GM18517 (cell line): Measurements from ENCODE around the gene USP11.

Experiments
- ATAC-seq: cut with Tn5 transposase; IDR thresholded peaks from one replicate; pipeline ENCODE4 v1.9.1; 2021; ENCODE audit warnings: mild to moderate bottlenecking, moderate library complexity; ENCODE audit not compliant: unreplicated experiment

The USP11 gene

DNA sequence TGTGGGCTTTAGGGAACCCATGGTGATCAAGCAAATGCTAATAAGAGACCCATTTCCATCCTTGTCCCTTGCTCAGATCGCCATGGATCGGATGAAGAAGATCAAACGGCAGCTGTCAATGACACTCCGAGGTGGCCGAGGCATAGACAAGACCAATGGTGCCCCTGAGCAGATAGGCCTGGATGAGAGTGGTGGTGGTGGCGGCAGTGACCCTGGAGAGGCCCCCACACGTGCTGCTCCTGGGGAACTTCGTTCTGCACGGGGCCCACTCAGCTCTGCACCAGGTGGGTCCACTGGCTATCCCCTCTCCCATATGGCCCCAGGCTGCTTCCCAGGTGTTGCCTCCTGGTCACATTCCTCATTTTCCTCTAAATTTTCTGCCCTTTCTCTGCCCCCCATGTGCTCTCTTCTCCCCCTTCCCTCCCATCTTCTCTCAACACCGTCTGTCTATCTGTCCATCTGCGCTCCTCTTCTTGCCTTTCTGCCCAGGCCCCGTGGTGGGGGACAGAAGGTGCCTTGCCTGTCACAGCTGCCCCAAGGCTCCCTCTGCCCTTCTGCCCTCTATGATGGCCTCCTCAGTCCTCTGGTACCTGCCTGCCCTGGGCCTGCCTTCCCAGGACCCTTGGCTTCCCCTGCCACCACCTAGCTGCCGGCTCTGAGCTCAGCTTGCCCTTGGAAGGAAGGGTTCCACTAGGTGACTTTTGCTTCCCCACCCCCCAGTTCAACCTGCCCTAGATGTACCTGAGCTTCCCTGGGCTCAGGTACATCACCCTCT lies 9.1 kb upstream of the USP11 start:
- ATAC-seq = no peak

GRCh38 chrX:47224266-47224895 lies 8.4 kb upstream of the USP11 start:
- ATAC-seq = no peak

DNA sequence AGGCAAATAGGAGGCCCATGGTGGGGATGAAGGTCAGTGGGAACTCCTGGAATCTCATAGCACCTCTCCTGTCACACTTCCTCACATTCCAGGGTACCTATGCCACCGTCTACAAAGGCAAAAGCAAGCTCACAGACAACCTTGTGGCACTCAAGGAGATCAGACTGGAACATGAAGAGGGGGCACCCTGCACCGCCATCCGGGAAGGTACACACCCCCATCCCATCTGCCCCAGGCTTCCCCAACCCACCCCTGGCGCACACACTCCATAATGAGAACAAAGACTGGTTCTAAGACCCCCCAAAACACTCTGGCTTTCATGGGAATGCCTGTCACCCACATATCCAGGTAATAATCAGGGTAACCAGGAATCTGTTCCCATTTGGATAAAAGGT lies 7.9 kb upstream of the USP11 start:
- no peak for ATAC-seq

DNA sequence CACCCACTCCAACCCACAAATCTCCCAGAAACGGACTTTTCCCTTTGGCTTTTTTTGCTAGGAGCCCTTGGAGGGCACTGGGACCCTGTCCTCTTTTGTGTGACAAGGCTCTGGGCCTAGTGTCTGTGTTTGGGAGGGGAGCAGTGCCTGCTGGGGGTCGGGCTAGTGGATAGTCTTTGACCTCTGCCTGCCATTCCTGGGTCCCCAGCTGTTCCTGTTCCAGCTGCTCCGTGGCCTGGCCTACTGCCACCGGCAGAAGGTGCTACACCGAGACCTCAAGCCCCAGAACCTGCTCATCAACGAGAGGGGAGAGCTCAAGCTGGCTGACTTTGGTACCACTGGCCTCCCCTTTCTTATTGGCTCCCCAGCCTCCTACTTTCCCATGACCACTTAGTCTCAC lies 6.7 kb upstream of the USP11 start:
- no peak for ATAC-seq

DNA sequence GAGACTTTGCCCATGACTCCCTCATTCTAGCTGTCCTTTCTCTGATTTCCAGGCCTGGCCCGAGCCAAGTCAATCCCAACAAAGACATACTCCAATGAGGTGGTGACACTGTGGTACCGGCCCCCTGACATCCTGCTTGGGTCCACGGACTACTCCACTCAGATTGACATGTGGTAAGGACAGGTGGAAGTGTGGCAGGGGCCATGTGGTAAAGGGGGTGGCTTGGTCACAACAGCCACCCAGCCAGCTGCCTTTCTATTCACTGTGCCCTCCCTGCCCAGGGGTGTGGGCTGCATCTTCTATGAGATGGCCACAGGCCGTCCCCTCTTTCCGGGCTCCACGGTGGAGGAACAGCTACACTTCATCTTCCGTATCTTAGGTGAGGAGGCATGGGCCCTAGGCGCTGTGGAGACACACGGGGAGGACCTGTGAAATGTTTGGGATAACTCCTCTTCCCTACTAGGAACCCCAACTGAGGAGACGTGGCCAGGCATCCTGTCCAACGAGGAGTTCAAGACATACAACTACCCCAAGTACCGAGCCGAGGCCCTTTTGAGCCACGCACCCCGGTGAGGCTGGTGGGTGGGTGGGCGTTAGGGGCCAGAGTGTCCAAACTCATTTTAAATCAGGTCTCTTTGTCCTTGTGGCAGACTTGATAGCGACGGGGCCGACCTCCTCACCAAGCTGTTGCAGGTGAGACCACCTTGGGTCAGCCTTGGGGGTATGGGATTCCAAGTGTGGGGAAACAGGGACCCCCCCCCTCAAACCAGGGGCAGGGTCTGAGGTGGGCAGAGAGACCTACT lies 6.1 kb upstream of the USP11 start:
- no peak for ATAC-seq

- ATAC-seq = no peak
These were observed 5.5 kb upstream of the USP11 start for GRCh38 chrX:47227334-47227583.

- no peak for ATAC-seq
These were observed 4.1 kb upstream of the USP11 start for GRCh38 chrX:47228550-47229270.

- no peak for ATAC-seq
These were observed 3.4 kb upstream of the USP11 start for GRCh38 chrX:47229427-47229826.

- no peak for ATAC-seq
These were observed 2.5 kb upstream of the USP11 start for GRCh38 chrX:47230136-47230868.

DNA sequence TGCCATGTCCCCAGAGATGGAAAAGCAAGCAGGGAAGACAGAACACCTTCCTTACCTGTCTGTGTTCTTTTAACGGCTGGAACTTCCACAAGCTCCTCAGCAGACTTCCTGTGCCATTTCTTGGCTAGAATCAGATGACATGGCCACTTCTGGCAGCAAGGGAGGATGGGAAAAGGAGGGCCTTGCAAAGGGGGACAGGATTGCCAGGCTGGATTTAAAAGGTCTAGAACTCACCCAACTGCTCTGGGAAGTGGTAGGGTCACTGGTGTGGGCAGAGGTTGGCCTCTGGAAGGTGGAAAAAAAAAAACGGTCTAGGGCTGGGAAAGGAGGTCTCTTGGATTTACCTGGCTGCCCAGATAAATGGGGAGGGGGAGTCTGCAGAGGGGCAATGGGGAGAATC lies 1.6 kb upstream of the USP11 start:
- ATAC-seq = no peak

GRCh38 chrX:47232197-47232802 lies 509 bp upstream of the USP11 start:
- ATAC-seq = no peak

DNA sequence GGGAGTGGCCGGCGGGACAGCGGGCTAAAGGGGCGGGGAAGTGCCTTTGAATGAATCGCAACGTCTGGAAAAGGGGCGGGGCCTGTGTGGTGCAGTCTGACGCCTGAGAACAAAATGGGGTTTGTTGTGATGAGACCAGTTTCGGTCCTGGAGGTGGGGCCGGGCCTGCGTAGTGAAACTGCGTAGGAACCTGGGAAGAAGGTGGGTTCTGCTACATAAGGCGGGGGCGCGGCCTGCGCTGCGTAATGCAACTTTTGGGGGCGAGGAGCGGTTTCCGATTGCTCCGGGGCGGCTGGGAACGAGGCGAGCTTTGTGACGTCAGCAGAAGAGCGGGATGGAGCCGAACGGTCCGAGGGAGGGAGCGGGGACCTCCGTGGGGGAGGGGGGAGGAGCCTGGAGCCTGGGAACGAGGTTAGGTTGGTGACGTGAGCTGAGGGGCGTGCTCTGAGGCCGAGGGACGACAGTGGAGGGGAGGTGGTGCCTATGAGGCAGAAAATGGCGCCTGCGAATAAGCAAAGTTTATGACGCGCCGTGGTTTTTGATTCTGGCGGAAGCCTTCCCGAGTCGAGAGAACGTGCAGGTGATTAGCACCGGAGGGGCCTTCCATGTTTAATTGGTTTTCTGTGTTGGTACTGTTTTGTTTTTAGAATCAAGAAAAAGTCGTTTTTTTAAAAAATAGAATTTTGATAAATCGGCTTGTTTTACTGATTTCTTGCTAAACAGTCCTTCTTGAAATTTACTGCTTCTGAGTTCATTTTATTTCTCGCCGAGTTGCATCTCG lies 714 bp downstream of the USP11 start:
- peak; percentile 86 for ATAC-seq

DNA sequence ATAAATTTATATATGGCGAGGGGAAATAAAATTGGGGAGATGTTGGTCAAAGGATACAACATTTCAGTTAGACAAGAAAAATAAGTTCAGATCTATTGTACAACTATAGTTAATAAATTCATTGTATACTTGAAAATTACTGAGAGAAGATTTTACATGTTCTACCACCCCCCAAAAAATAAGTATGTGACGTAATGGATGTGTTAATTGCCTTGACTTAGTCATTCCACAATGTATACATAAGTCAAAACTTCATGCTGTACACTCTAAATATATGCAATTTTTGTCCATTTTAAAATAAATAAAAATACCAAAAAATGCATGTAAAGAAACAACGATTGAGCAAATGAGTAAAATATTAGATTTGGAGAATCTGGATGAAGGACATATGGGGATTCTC lies 1.8 kb downstream of the USP11 start:
- no peak for ATAC-seq

DNA sequence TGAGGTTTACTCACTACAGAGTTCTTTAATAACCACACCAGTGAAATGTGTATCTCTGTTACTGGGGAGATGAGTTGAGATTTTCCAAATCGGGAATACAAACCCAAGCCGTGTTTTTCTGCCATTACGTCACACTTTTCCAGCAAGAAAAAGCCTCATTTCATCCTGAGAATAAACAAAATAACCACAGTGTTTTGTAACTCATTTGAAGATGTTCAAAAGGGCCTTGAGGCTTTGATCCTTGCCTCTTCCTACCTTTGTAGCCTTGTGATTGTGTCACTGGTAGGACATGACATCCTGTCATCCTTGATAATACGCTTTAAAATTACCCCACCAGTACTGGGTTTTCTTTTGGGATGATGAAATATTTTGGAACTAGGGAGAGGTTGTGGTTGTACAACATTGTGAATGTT lies 2.9 kb downstream of the USP11 start:
- ATAC-seq = no peak

DNA sequence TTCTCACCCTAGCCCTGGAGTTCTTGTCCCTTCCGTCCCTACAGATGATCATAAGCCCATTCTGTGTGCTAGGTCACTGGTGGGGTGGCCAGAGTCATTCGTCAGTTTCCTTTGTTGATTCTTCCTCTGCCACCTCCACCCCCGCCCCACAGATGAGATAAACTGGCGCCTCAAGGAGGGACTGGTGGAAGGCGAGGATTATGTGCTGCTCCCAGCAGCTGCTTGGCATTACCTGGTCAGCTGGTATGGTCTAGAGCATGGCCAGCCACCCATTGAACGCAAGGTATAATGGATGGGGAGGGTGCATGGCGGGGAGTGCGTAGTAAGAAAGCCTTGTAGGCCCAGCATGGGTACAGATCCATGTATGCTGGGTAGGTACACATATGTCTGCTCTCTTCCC lies 6.4 kb downstream of the USP11 start:
- no peak for ATAC-seq

DNA sequence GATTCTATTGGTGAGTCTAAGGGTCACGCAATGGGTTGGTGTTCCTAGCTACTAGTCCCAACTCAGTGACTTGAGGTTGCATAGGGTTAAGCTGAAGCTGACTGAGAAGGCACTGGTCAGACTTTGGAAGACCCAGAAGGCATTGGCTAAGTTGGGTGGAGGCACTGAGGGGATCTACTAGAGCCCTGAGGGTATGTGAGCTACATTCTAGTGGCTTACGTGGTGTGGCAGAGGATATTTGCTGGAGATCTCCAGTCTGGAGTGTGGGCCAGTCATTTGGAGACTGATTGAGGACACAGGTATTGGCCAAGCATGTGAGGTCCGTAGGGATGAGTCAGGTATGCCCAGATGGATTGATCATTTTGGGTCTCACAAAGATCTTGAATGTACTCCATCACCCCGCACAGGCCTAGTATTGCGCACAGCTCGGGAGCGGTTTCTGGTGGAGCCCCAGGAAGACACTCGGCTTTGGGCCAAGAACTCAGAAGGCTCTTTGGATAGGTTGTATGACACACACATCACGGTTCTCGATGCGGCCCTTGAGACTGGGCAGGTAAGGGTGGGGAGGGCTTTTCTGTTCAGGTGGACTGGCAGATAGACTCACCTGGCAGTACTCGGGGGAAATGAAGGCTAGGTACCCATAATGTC lies 7.2 kb downstream of the USP11 start:
- ATAC-seq = no peak

DNA sequence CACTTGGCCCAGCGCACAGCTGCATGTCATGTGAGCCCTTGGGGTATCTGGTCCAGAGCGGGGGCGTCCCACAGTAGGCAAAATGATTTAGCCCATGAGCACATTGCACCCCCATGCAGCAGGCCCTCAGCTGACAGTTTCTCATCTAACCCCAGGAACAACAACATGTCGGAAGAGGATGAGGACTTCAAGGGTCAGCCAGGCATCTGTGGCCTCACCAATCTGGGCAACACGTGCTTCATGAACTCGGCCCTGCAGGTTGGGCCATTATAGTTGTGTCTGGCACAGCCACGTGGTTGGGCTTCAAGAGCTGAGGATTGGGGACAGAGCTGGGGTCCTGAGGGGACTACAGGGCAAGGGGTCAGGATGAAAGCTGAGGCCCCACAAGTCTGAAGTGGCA lies 7.8 kb downstream of the USP11 start:
- ATAC-seq = no peak

DNA sequence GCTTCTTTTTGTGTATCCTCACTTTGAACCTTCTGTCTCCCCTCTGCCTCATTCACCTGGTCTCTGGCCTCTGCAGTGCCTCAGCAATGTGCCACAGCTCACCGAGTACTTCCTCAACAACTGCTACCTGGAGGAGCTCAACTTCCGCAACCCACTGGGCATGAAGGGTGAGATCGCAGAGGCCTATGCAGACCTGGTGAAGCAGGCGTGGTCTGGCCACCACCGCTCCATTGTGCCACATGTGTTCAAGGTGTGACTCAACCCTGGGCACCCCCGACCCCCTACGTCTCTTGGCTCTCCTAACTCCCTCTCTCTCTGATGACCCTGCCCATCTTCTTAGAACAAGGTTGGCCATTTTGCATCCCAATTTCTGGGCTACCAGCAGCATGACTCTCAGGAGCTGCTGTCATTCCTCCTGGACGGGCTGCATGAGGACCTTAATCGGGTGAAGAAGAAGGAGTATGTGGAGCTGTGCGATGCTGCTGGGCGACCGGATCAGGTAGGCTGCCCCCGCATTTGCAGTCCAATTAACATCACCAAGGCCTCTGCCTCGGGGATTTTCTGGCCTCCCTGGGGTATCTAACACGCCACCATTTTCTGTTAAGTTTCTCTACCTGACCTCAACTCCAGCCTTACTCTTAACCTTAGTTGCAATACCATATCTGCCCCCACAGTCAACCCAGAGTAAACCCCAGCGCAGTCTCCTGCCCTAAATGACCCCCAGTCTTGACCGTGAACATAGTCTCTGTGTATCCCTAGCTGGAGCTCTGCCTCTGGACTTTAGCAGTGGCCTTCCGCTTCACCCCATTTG lies 8.6 kb downstream of the USP11 start:
- no peak for ATAC-seq
